ENCODE measurements around the gene UBE2N.

Gene UBE2N

DNA sequence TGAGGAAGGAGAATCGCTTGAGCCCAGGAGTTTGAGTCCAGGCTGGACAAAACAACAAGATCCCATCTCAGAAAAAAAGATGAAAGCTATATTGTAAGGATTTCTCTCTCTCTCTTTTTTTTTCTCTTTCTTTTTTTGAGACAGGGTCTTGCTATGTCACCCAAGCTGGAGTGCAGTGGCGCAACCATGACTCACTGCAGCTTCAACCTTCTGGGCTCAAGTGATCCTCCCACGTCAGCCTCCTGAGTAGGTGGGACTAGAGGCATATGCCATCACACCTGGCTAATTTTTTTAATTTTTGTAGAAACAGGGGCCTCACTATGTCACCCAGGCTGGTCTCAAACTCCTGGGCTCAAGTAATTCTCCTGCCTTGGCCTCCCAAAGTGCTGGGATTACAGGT lies 19.8 kb upstream of the UBE2N start:
- Histone ChIP-seq H3K4me1 (ENCODE audit: control insufficient read depth, insufficient read depth, low read length) (no peaks in the 10 kb centered on the region), H3K4me2 (ENCODE audit: low read length) (no peak overlapping the region), H3K36me3 (ENCODE audit: insufficient read depth, low read length) (no peaks in the 10 kb centered on the region), H3K9ac (ENCODE audit: low read depth, low read length) (no peak overlapping the region), H3K4me3 (ENCODE audit: low read length) (no peak overlapping the region), H3K27me3 (ENCODE audit: control insufficient read depth, insufficient read depth, low read length) (no peaks in the 10 kb centered on the region), H3K9me3 (replicated peaks; ENCODE audit: low read length) (no peaks in the 10 kb centered on the region)

DNA sequence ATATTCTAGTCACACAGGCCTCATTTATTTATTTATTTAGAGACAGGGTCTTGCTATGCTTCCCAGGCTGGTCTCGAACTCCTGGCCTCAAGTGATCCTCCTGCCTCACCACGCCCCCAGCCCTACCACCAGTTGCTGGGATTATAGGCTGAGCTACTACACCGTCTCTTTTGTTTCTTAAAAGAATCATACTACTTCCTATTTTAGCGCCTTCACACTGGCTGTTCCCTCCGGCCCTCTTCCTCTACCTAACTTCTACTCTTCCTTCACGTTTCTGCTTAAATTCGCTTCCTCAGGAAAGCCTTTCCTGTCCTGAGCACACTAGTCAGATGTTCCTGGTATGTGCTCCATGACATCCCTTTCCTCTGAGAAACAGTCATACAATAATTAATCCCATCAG lies 19.2 kb upstream of the UBE2N start:
- Histone ChIP-seq H3K9me3 (replicated peaks; ENCODE audit: low read length) (no peaks in the 10 kb centered on the region), H3K27me3 (ENCODE audit: control insufficient read depth, insufficient read depth, low read length) (no peaks in the 10 kb centered on the region), H3K4me1 (ENCODE audit: control insufficient read depth, insufficient read depth, low read length) (no peaks in the 10 kb centered on the region), H3K9ac (ENCODE audit: low read depth, low read length) (no peak overlapping the region), H3K36me3 (ENCODE audit: insufficient read depth, low read length) (no peaks in the 10 kb centered on the region), H3K4me3 (ENCODE audit: low read length) (no peak overlapping the region), H3K4me2 (ENCODE audit: low read length) (no peak overlapping the region)

DNA sequence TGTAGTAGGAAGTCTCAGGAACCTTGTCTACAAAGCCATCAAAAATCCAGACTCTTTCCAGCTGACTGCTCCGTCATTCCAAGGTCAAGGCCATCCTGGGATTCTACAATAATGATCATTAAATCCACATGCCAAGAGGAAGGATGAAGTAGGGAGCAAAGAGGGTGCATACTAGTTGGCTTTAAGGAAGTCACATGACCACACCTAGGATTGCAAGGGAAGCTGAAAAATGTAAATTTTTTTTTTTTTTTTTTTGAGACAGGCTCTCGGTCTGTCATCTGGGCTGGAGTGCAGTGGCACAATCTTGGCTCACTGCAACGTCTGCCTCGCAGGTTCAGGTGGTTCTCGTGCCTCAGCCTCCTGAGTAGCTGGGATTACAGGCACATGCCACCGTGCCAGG lies 18.3 kb upstream of the UBE2N start:
- Histone ChIP-seq H3K9ac (ENCODE audit: low read depth, low read length) (no peak overlapping the region), H3K4me3 (ENCODE audit: low read length) (no peak overlapping the region)

DNA sequence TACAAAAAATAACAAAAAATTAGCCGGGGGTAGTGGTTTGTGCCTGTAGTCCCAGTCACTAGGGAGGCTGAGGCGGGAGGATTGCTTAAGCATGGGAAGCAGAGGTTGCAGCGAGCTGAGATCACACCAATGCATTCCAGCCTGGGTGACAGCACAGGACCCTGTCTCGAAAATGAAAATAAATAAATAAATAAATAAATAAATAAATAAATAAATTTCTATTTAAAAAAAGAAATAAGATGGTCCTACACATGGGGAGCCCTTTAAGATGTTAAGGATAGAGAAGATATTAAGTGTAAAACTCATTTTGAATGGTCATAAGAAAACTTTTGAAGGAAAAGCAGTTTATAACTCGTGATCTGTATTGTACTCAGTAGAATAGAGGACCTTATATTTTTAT lies 17.4 kb upstream of the UBE2N start:
- no peaks in the 10 kb centered on the region for H3K36me3 ChIP-seq (ENCODE audit: insufficient read depth, low read length)
- H3K4me2 ChIP-seq (ENCODE audit: low read length), result no peak overlapping the region
- H3K27me3 ChIP-seq (ENCODE audit: control insufficient read depth, insufficient read depth, low read length), result no peaks in the 10 kb centered on the region
- H3K9ac ChIP-seq (ENCODE audit: low read depth, low read length), result no peak overlapping the region
- H3K9me3 ChIP-seq (replicated peaks; ENCODE audit: low read length), result no peaks in the 10 kb centered on the region
- no peak overlapping the region for H3K4me3 ChIP-seq (ENCODE audit: low read length)
- no peaks in the 10 kb centered on the region for H3K4me1 ChIP-seq (ENCODE audit: control insufficient read depth, insufficient read depth, low read length)

More for the DNA sequence above, 18.3 kb upstream of the UBE2N start:
- no peaks in the 10 kb centered on the region for H3K36me3 ChIP-seq (ENCODE audit: insufficient read depth, low read length)
- no peak overlapping the region for H3K4me2 ChIP-seq (ENCODE audit: low read length)
- no peaks in the 10 kb centered on the region for H3K9me3 ChIP-seq (replicated peaks; ENCODE audit: low read length)
- no peaks in the 10 kb centered on the region for H3K27me3 ChIP-seq (ENCODE audit: control insufficient read depth, insufficient read depth, low read length)
- H3K4me1 ChIP-seq (ENCODE audit: control insufficient read depth, insufficient read depth, low read length), result no peaks in the 10 kb centered on the region

DNA sequence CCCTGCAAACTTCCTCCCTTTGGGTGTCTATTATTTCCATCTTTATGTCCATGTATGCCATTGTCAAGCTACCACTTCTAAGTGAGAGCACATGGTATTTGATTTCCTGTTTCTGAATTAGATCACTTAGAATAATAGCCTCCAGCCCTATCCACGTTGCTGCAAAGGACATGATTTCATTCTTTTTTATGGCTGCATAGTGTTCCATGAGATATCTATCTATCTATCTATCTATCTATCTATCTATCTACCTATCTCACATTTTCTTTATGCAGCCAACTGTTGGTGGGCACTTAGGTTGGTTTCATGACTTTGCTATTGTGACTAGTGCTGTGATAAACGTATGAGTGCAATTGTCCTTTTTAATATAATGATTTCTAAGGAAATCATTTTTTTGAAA lies 14.3 kb upstream of the UBE2N start:
- Histone ChIP-seq H3K9ac (ENCODE audit: low read depth, low read length) (no peak overlapping the region), H3K4me1 (ENCODE audit: control insufficient read depth, insufficient read depth, low read length) (peaks cover 4% of the 10 kb centered on the region), H3K4me3 (ENCODE audit: low read length) (no peak overlapping the region), H3K4me2 (ENCODE audit: low read length) (no peak overlapping the region), H3K9me3 (replicated peaks; ENCODE audit: low read length) (no peaks in the 10 kb centered on the region), H3K27me3 (ENCODE audit: control insufficient read depth, insufficient read depth, low read length) (no peaks in the 10 kb centered on the region), H3K36me3 (ENCODE audit: insufficient read depth, low read length) (no peaks in the 10 kb centered on the region)

DNA sequence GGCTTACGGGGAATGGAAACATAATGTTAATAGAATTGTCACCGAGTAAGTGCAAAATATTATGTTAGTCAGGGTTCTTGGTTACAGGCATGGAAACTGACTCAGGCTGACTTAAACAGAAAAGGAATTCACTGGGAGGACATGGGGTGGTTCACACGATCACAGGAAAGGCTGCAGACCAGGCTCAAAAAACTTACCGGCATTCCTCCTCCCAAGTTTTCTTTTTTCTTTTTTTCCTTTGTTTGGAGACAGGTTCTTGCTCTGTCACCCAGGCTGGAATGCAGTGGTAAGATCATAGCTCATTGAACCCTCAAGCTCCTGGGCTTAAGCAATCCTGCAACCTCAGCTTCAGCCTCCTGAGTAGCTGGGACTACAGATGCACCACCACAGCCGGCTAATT lies 11.9 kb upstream of the UBE2N start:
- no peak overlapping the region for H3K4me3 ChIP-seq (ENCODE audit: low read length)
- no peak overlapping the region for H3K4me2 ChIP-seq (ENCODE audit: low read length)
- peaks cover 4% of the 10 kb centered on the region for H3K4me1 ChIP-seq (ENCODE audit: control insufficient read depth, insufficient read depth, low read length)
- no peaks in the 10 kb centered on the region for H3K27me3 ChIP-seq (ENCODE audit: control insufficient read depth, insufficient read depth, low read length)
- no peaks in the 10 kb centered on the region for H3K36me3 ChIP-seq (ENCODE audit: insufficient read depth, low read length)
- H3K9ac ChIP-seq (ENCODE audit: low read depth, low read length), result no peak overlapping the region
- H3K9me3 ChIP-seq (replicated peaks; ENCODE audit: low read length), result no peaks in the 10 kb centered on the region

DNA sequence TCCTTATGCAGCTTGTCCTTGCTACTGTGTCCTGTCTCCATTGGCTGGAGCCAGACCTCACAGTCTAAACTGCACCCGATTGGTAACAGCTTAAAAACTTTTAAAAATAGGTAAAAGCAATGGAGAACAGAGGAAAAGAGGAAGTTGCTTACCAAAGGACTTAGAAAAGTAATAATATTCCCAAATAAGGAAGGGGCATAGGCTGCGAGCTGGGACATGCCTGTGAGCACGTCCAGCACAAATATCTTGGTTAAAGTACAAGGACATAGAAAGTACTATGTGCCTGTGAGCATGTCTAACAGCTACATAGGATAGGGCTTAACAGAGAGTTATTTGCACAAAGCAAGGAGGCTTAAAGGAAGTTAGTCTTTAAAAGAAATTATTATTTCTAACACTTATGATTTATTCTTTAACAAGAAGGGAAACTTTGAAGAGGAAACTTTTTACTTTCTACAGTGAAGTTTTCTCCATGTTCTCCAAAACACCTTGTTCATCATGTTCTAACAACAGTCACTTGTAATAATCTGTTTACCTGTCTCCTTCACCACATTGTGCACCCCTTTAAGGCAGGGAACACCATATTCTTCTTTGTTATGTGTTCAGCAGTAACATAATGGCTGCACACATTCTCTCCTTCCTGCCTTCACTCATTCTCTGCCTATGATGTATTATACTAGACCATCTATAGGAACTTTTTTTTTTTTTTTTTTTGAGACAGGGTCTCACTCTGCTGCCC lies 9.8 kb upstream of the UBE2N start:
- no peak overlapping the region for H3K4me2 ChIP-seq (ENCODE audit: low read length)

DNA sequence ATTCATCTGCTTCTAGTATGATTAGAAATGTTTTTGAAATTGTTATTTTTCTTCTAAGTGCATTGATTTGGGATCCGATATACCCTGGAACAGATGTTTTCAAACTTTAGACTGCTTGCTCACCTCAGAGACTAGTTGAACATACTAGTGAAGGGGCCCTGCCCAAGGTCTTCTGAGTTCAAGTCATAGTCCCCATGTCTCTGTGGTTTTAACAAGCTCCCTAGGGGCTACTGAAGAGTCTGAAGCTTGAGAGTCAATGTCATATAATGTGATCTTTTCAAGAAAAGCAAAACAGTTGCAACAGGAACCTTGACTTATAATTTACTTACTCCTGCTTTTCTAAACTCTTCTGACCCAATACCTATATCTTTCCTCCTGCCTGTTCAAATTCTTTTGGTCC lies 7.5 kb upstream of the UBE2N start:
- Histone ChIP-seq H3K9ac (ENCODE audit: low read depth, low read length) (no peak overlapping the region), H3K4me2 (ENCODE audit: low read length) (no peak overlapping the region), H3K4me1 (ENCODE audit: control insufficient read depth, insufficient read depth, low read length) (peaks cover 4% of the 10 kb centered on the region), H3K9me3 (replicated peaks; ENCODE audit: low read length) (no peaks in the 10 kb centered on the region), H3K27me3 (ENCODE audit: control insufficient read depth, insufficient read depth, low read length) (no peaks in the 10 kb centered on the region), H3K36me3 (ENCODE audit: insufficient read depth, low read length) (no peaks in the 10 kb centered on the region), H3K4me3 (ENCODE audit: low read length) (no peak overlapping the region)

More for the DNA sequence above, 9.8 kb upstream of the UBE2N start:
- Histone ChIP-seq H3K4me1 (ENCODE audit: control insufficient read depth, insufficient read depth, low read length) (peaks cover 4% of the 10 kb centered on the region), H3K36me3 (ENCODE audit: insufficient read depth, low read length) (no peaks in the 10 kb centered on the region), H3K4me3 (ENCODE audit: low read length) (no peak overlapping the region), H3K27me3 (ENCODE audit: control insufficient read depth, insufficient read depth, low read length) (no peaks in the 10 kb centered on the region), H3K9ac (ENCODE audit: low read depth, low read length) (no peak overlapping the region), H3K9me3 (replicated peaks; ENCODE audit: low read length) (no peaks in the 10 kb centered on the region)

DNA sequence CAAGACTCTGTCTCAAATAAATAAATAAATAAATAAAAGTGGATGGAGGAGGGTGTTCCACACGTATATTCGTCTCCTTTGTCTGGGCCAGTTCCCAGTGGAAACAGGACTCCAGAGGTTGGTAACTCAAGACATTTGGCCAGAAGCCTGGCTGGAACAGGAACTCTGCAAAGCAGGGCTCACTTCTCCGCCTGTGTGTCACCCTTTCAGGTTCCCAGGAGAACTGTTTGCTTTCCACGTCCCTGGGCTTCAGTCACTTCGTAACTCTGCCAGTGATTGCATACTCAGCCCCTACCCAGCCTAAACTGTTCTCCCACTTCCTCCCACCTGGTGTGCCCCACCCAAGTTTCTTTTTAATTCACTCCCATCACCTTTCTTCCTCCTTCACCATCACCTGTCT lies 7.0 kb upstream of the UBE2N start:
- no peak overlapping the region for H3K4me3 ChIP-seq (ENCODE audit: low read length)
- no peaks in the 10 kb centered on the region for H3K36me3 ChIP-seq (ENCODE audit: insufficient read depth, low read length)
- H3K27me3 ChIP-seq (ENCODE audit: control insufficient read depth, insufficient read depth, low read length), result no peaks in the 10 kb centered on the region
- no peak overlapping the region for H3K9ac ChIP-seq (ENCODE audit: low read depth, low read length)
- no peaks in the 10 kb centered on the region for H3K9me3 ChIP-seq (replicated peaks; ENCODE audit: low read length)
- H3K4me1 ChIP-seq (ENCODE audit: control insufficient read depth, insufficient read depth, low read length), result peaks cover 3% of the 10 kb centered on the region
- H3K4me2 ChIP-seq (ENCODE audit: low read length), result no peak overlapping the region

DNA sequence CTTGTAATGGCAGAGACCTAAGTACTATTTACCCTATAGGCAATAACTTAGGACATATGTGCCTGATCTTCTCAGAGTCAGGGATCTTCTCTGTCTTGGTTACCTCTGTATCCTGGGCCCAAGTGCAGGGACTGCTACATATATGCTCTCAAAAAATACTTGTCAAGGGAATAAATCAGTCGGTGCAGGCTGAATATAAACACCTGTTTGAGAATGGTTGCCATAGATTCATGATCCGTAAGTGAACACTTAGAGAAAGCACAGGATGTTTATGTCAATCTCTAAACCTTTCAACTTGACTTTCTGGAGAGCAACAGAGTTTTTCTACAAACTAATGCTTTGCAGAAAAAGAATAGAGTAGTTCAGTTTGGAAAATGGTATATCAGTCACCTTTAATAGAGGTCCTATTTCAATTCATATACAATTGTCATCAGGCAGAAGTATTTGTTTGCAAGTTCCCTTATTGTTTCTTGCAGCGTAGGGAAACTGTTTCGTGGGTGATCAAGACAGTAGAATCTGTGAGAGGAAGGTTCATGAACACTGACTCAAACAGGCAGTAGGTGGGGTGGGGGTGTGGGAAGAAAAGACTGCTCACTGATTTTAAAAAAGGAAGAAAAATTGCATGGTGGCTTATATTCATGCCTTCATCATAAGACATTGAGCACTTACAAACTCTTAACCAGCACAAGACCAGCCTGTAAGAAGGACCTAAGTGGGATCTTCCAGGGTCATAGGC lies 6.0 kb upstream of the UBE2N start:
- Histone ChIP-seq H3K36me3 (ENCODE audit: insufficient read depth, low read length) (no peaks in the 10 kb centered on the region), H3K4me3 (ENCODE audit: low read length) (no peak overlapping the region), H3K9me3 (replicated peaks; ENCODE audit: low read length) (no peaks in the 10 kb centered on the region), H3K4me2 (ENCODE audit: low read length) (no peak overlapping the region), H3K27me3 (ENCODE audit: control insufficient read depth, insufficient read depth, low read length) (no peaks in the 10 kb centered on the region), H3K4me1 (ENCODE audit: control insufficient read depth, insufficient read depth, low read length) (peaks cover 4% of the 10 kb centered on the region), H3K9ac (ENCODE audit: low read depth, low read length) (no peak overlapping the region)

DNA sequence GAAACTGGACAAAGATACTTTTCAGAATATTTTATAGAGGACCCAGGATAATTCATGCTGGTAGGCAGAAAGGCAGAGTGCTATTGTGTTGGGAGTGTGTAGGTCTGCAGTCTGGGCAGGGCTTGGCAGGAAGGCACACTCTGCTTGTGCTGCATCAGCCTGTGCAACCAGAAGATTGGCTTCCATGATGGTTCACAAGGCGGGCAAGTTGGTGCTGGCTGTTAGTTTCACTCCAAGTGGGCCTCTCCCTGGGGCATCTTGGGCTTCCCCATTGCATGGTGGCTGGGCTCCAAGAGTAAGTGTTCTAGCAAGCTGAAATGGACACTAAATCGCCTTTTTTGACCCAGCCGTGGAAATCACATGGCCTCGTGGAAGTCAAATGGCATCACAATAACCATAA lies 1.8 kb upstream of the UBE2N start:
- Histone ChIP-seq H3K9ac (ENCODE audit: low read depth, low read length) (no peak overlapping the region), H3K9me3 (replicated peaks; ENCODE audit: low read length) (no peaks in the 10 kb centered on the region), H3K4me2 (ENCODE audit: low read length) (no peak overlapping the region), H3K36me3 (ENCODE audit: insufficient read depth, low read length) (no peaks in the 10 kb centered on the region), H3K4me3 (ENCODE audit: low read length) (no peak overlapping the region), H3K4me1 (ENCODE audit: control insufficient read depth, insufficient read depth, low read length) (peaks cover 24% of the 10 kb centered on the region), H3K27me3 (ENCODE audit: control insufficient read depth, insufficient read depth, low read length) (no peaks in the 10 kb centered on the region)

Data from skeletal muscle satellite cell (primary cell).